ENCODE results near the gene FAM83F. TPM values are rescaled to one million over a fixed set of nuclear protein-coding genes. Genes with fewer than 3 reads are reported as not detected.

Gene FAM83F
- total and polyA plus RNA-seq, 2 donors (not counting 1 experiment from before 2014, with no cell fraction given), result 0.10 TPM; not detected in 1

DNA sequence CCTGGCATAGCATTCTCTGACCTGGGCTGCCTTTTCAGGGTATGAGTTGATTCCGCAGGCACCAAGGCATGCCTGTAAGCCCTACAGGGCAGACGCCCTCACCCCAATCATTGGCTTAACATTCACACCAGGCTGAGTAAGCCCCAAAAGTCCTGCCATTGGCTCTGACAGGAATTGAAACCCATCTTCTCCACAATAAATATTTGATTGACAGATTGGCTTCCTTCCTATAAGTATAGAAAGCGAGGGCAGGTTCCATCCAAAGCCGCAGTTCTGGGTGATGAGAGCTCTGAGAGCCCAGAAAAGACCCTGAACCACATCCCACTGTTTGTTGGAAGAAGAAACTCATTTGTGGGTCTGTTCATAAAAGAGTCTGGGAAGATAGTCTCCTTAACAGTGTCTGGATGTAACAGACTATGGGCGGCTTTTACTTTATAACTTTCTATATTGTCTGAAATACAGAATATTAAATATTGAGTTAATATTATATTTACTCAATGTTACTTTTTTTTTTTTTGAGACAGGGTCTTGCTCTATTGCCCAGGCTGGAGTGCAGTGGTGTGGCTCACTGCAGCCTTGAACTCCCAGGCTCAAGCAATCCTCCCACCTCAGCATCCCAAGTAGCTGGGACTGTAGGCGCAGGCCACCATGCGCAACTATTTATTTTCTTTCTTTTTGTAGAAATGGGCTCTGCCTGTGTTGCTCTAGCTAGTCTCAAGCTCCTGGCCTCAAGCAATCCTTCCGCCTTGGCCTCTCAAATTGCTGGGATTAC lies 46.8 kb downstream of the FAM83F start:
- CTCF ChIA-PET, result interaction anchor here (1.2 to 3.6 kb wide), 3 partner anchors 17 to 526 kb away, joined by 3 to 19 read pairs (median 19); partner anchors contain the start of gene RPS19BP1
- H2AFZ ChIP-seq (ENCODE audit: insufficient read depth, low read depth, low read length, poor library complexity, severe bottlenecking), result no peak overlapping the region
- H3K27me3 ChIP-seq (replicated peaks in 1 of 4; ENCODE audit: control extremely low read depth in 1 of 4, control insufficient read depth in 3 of 4, insufficient read depth in 4 of 4, low read length in 3 of 4), result peaks cover 0 to 35% (median 7%) of the 10 kb centered on the region in 4 experiments
- Mint-ChIP-seq H3K4me3 (no peak overlapping the region), H3K4me1 (peaks cover 21% of the 10 kb centered on the region), H3K27me3 (peaks cover 19% of the 10 kb centered on the region), H3K9me3 (ENCODE audit: insufficient read depth) (no peaks in the 10 kb centered on the region), H3K27ac (no peak overlapping the region)
- H3K4me1 ChIP-seq (ENCODE audit: control insufficient read depth in 2 of 2, insufficient read depth in 2 of 2, low read length in 2 of 2), result peaks cover 14 to 20% of the 10 kb centered on the region in 2 donors
- no peaks in the 10 kb centered on the region for H3K36me3 ChIP-seq (replicated peaks in 1 of 2; ENCODE audit: control extremely low read depth in 1 of 2, control insufficient read depth in 1 of 2, extremely low read depth in 1 of 2, insufficient read depth in 2 of 2, low read length in 1 of 2)
- no peak overlapping the region for H3K4me3 ChIP-seq (ENCODE audit: control extremely low read depth in 1 of 5, extremely low read depth in 1 of 5, insufficient read depth in 1 of 5, low read depth in 2 of 5, low read length in 4 of 5)
- ATAC-seq (ENCODE audit: low read depth), result no peak
- no peak overlapping the region for H3K4me2 ChIP-seq (replicated peaks; ENCODE audit: low read depth, low read length, poor library complexity, severe bottlenecking)
- intact Hi-C loops (cut with micrococcal nuclease), result loop anchor here (5.0 kb wide), 1 partner anchor 1581 kb away; the partner anchor contains the start of genes DESI1 and XRCC6
- DNase-seq, result no peak
- H3K79me2 ChIP-seq (ENCODE audit: control insufficient read depth, insufficient read depth, low read length), result peaks cover 24% of the 10 kb centered on the region
- H3K9me3 ChIP-seq (ENCODE audit: control extremely low read depth in 1 of 3, control insufficient read depth in 2 of 3, insufficient read depth in 1 of 3, low read length in 2 of 3), result no peaks in the 10 kb centered on the region
- no peak for TF ChIP-seq EZH2 (IDR thresholded peaks at IDR 0.05; ENCODE audit: borderline replicate concordance, insufficient read depth, low read depth, low read length, poor library complexity, severe bottlenecking)
- TF ChIP-seq, protein P1, sequence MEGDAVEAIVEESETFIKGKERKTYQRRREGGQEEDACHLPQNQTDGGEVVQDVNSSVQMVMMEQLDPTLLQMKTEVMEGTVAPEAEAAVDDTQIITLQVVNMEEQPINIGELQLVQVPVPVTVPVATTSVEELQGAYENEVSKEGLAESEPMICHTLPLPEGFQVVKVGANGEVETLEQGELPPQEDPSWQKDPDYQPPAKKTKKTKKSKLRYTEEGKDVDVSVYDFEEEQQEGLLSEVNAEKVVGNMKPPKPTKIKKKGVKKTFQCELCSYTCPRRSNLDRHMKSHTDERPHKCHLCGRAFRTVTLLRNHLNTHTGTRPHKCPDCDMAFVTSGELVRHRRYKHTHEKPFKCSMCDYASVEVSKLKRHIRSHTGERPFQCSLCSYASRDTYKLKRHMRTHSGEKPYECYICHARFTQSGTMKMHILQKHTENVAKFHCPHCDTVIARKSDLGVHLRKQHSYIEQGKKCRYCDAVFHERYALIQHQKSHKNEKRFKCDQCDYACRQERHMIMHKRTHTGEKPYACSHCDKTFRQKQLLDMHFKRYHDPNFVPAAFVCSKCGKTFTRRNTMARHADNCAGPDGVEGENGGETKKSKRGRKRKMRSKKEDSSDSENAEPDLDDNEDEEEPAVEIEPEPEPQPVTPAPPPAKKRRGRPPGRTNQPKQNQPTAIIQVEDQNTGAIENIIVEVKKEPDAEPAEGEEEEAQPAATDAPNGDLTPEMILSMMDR (IDR thresholded peaks at IDR 0.05), result no peak
- H3K27ac ChIP-seq (ENCODE audit: low read length in 2 of 2), result no peak overlapping the region
- POLR2A ChIA-PET, result interaction anchor here (0.7 kb wide), 1 partner anchor 123 kb away, joined by 4 read pairs; no protein-coding TSS in a partner anchor
- WGBS (ENCODE audit: insufficient coverage), result 100% methylated on average over 2 of the region's 8 CpGs
- no peak overlapping the region for H3K9ac ChIP-seq (ENCODE audit: low read length)
- H4K20me1 ChIP-seq (ENCODE audit: control insufficient read depth, insufficient read depth, low read length, poor library complexity, severe bottlenecking), result peaks cover 11% of the 10 kb centered on the region

DNA sequence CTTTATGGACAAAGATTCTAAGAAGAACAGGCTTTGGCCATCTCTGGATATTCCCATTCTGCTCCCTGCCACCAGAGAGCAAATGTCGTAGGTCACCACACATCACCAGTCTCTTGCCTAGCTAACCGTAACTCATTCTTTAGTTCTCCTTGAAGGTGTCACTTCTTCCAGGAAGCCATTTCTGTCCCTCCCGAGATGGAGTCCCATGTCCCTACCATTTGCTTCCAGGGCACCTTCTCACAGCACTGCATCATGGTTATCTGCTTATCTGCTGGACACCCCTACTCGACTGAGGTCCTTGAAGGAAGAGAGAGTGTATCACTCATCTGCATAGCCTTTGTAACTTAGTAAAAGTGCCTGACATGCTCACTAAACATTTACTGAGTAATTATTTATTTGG lies 47.6 kb downstream of the FAM83F start:
- ATAC-seq (ENCODE audit: low read depth), result no peak
- CTCF ChIA-PET, result interaction anchor here (3.6 kb wide), 1 partner anchor 18 kb away, joined by 19 read pairs; no protein-coding TSS in a partner anchor

More for the DNA sequence above, 47.6 kb downstream of the FAM83F start:
- no peak overlapping the region for H2AFZ ChIP-seq (ENCODE audit: insufficient read depth, low read depth, low read length, poor library complexity, severe bottlenecking)
- H3K4me3 ChIP-seq (ENCODE audit: control extremely low read depth in 1 of 5, extremely low read depth in 1 of 5, insufficient read depth in 1 of 5, low read depth in 2 of 5, low read length in 4 of 5), result no peak overlapping the region
- no peak overlapping the region for H3K4me2 ChIP-seq (replicated peaks; ENCODE audit: low read depth, low read length, poor library complexity, severe bottlenecking)
- H3K9me3 ChIP-seq (ENCODE audit: control extremely low read depth in 1 of 3, control insufficient read depth in 2 of 3, insufficient read depth in 1 of 3, low read length in 2 of 3), result no peaks in the 10 kb centered on the region
- peaks cover 19% of the 10 kb centered on the region for H3K27me3 Mint-ChIP-seq
- H3K27me3 ChIP-seq (replicated peaks in 1 of 4; ENCODE audit: control extremely low read depth in 1 of 4, control insufficient read depth in 3 of 4, insufficient read depth in 4 of 4, low read length in 3 of 4), result peaks cover 0 to 33% (median 6%) of the 10 kb centered on the region in 4 experiments
- peaks cover 20 to 24% of the 10 kb centered on the region in 2 donors for H3K4me1 ChIP-seq (ENCODE audit: control insufficient read depth in 2 of 2, insufficient read depth in 2 of 2, low read length in 2 of 2)
- H3K9me3 Mint-ChIP-seq (ENCODE audit: insufficient read depth), result no peaks in the 10 kb centered on the region
- no peak overlapping the region for H3K4me3 Mint-ChIP-seq
- H3K36me3 ChIP-seq (replicated peaks in 1 of 2; ENCODE audit: control extremely low read depth in 1 of 2, control insufficient read depth in 1 of 2, extremely low read depth in 1 of 2, insufficient read depth in 2 of 2, low read length in 1 of 2), result no peaks in the 10 kb centered on the region
- H3K4me1 Mint-ChIP-seq, result peaks cover 24% of the 10 kb centered on the region
- H3K27ac ChIP-seq (ENCODE audit: low read length in 2 of 2), result no peak overlapping the region
- no peak for DNase-seq
- H3K27ac Mint-ChIP-seq, result no peak overlapping the region
- H4K20me1 ChIP-seq (ENCODE audit: control insufficient read depth, insufficient read depth, low read length, poor library complexity, severe bottlenecking), result peaks cover 11% of the 10 kb centered on the region
- POLR2A ChIA-PET, result no interaction called here
- no peak for TF ChIP-seq EZH2 (IDR thresholded peaks at IDR 0.05; ENCODE audit: borderline replicate concordance, insufficient read depth, low read depth, low read length, poor library complexity, severe bottlenecking)
- WGBS (ENCODE audit: insufficient coverage), result 93% methylated on average over 3 of the region's 4 CpGs
- H3K9ac ChIP-seq (ENCODE audit: low read length), result no peak overlapping the region
- intact Hi-C loops (cut with micrococcal nuclease), result loop anchor here (5.0 kb wide), 1 partner anchor 1580 kb away; the partner anchor contains the start of genes DESI1 and XRCC6
- peaks cover 31% of the 10 kb centered on the region for H3K79me2 ChIP-seq (ENCODE audit: control insufficient read depth, insufficient read depth, low read length)
